Dermis blood vessel endothelial cell (primary cell): ENCODE data around the gene PPP1R13B. TPM values are rescaled to one million over a fixed set of nuclear protein-coding genes. Genes with fewer than 3 reads are reported as not detected.

Experiments
- DNase-seq: peaks from one replicate; pipeline ENCODE4 v3.0.0; 2010
- total RNA-seq: library from RNA; depleted of rRNA; stranded (reverse); fragments of >200 nt; gene quantifications from 2 replicates; pipeline ENCODE4 v1.2.3, GENCODE V29; 2014

PPP1R13B gene
- total RNA-seq, 1 donor from 2014 or later: 20.9 TPM

GRCh38 chr14:103741876-103742275 lies 105.5 kb downstream of the PPP1R13B start:
- no peak for DNase-seq

DNA sequence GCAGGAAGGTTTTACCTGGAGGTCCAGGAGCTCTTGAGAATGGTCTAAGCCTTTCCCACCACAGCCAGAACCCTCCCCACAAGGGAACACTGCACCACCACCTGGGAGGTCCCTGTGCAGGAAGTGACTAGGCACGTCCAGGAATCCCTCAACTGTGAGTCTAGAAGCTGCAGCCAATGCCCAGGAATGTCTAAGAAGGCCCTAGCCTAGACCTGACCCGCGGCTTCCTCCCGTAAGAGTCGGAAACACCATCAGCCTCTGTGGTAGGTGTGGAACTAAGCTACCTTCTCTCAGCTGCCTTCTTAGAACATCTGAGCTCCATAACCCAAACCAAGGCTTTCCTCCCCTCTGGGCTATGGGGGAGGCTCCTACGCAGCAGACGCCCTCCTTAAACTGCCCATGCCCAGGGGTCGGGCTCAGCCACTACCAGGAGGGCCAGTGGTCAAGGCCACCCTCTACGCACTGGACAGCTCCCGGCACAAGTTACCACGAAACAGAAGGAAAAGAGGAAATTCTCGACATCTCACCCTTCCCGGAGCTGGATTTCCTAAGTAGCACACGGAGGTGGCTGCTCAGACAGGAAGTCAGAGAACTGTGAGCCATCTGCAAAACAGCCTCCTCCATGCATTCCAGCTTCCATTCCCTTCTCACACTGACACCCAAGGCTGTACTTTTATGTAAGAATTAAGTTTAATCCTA lies 106.2 kb downstream of the PPP1R13B start:
- peak; percentile 64 for DNase-seq

- no peak for DNase-seq
Measured at GRCh38 chr14:103739793-103740501, 107.4 kb downstream of the PPP1R13B start.

DNA sequence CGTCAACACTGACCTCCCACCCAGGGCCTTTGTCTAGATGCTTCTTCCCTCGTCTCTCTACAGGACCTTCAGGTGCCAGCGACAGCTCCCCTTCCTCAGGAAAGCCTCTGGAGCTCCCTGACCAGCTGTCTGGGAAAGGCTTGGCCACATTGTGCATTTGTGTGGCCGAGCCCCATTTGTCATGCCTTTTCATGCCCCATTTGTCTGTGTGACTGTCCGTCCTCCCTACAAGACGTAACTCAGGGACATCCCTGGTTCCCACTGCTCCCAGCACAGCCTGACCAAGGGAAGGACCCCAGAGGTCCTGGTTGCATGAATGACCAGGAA lies 107.9 kb downstream of the PPP1R13B start:
- no peak for DNase-seq

GRCh38 chr14:103738701-103739451 lies 108.5 kb downstream of the PPP1R13B start:
- DNase-seq: no peak

DNA sequence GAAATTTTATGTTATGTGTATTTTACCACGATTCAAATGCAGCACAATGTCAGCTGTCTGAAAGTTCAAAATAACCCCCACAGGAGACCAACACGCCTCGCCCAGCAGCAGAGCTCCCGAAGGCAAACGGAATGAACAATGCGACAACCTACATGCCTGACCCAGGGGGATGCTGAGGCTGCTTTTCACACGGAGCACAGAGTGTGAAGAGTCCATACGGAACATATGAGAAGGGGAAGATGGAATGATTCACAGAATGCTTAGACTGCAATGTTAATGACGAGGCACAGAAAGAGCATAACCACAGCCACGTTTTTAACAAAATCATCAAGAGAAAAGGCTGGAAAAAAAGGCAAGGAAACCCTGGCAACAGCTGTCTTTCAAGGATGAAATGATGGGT lies 109.2 kb downstream of the PPP1R13B start:
- DNase-seq: no peak

GRCh38 chr14:103737432-103738045 lies 109.8 kb downstream of the PPP1R13B start:
- DNase-seq: no peak

DNA sequence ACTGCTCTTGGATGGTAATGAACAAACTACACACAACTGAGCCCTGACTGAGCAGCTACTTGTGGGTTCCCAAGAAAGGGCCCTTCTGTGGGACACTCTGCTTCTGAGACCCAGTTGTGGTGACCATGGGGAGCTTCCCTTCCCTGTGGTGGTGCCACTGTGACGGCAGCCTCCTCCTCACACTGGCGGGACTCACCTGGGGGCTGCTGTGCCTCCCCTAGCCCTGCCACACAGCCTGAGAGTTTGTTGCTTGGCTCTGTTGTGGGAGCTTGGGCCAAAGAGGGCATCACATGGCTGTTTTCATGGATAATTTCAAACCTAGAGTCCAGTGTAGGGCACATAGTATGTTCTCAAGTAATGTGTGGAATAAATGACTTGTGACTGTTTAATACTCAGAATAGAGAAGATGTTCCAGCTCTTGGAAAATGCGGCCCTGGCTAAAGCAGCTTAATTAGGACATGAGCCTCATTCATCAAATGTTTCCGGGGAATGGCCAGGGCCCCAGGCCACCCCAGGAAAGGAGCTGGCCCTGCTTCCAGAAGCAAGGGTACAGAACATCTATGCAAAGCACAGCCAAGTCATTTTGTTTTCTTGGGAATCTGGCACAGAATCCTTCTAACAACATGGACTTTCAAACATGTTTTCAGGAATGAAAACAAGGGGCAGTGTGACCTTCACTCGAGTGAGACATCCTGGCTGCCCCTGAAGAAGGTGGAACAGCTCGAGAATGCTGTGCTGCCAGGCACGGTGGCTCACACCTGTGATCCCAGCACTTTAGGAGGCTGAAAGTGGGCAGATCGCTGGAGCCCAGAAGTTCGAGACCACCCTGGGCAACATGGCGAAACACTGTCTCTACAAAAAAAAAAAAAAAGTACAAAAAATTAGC lies 110.6 kb downstream of the PPP1R13B start:
- no peak for DNase-seq

GRCh38 chr14:103735815-103736545 lies 111.4 kb downstream of the PPP1R13B start:
- DNase-seq: no peak

DNA sequence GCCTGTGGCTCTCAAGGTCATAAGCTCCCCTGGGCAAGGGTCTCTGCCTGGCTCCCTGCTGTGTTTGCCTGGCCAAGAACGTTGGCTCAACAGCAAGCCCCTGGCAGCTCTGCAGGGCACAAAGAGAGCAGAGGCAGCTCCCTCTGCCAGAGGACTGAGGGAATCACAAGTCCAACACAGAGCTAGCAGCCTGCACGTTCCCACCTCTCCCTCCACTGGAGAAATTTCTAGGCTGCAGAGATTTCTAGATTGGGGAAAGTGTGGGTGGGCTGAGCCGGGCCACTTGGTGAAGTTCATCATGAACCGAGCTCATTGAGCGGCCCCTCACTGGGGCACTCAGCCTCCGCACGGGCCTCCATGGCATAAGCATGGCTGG lies 111.9 kb downstream of the PPP1R13B start:
- peak; percentile 41 for DNase-seq

DNA sequence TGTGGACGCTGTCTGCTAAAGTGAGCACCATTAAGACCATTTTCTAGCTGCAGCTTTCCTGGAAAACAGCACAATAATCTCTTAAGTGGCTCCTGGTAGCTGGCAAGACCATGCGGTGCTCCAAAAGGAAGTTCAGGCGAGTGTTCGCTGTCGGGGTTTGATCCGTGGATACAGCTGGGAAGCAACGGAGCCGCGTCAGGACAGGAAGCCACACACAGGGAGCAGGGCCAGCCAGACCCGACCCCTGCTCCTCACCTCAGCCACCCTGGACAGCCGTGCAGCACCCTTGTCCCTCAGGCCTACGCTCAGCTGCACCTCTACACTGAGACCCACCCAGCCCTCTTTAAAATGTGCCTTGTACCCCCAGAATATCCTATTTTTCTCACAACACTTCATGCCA lies 112.4 kb downstream of the PPP1R13B start:
- DNase-seq: peak; percentile 61

- DNase-seq: no peak
Measured at GRCh38 chr14:103734081-103734888, 113.1 kb downstream of the PPP1R13B start.

DNA sequence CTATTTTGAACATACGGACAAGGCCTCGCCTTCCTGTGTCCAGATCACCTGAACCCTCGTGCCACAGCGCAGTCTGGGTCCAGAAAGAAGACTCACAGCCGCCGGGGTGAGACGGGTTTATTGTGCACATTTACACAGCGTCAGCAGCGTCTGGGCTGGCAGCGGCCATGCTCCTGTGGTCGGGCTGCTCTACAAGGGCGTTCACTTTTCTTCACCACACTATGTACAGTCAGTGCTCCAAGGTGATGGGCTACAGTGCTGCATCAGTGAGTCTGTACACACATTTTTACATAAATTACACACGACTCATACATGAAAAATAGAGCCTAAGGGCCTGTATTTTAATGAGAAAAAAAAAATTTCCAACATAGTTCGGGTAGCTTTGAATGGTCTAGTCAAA lies 113.7 kb downstream of the PPP1R13B start:
- no peak for DNase-seq

DNA sequence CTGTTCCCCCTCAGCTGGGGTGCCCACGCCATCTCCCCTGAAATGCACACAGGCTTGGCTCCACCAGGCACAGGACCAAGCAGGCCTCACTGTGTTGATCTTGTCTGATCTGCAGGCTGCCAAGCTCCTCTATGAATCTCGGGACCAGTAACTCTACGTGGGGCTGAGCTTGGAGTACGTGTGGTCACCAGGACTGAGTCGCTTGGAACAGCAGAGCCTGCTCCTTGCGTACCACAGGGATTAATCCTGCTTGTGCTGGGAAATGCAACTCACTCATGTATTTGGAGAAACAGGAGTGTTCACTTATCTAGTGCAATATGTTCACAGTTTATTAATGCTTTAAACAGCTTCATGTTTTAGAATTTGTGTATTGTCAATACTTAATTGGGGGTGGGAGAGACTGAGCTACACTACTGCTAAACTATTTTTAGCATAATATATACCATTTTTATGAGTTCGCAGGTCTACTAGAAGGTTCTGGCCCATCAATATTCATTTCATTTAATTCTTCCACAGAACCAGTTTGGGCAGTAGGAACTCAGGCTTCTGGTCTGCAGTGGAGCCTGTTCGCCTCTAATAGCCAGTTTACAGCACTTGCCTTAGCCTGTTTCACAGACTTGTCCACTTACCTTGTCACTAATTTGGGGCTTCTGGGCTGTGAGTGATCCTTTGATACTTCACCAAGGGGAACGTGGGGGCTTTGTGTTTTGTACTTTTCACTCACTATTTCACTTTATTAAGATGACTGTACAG lies 114.3 kb downstream of the PPP1R13B start:
- no peak for DNase-seq

- DNase-seq: no peak
Measured at GRCh38 chr14:103731916-103732867, 115.2 kb downstream of the PPP1R13B start.

- DNase-seq: no peak
Measured at GRCh38 chr14:103731481-103731880, 115.9 kb downstream of the PPP1R13B start.

GRCh38 chr14:103730490-103731035 lies 116.8 kb downstream of the PPP1R13B start:
- DNase-seq: no peak
